HepG2 (cell line): ENCODE measurements around the gene NOS1. TPM values are rescaled to one million over a fixed set of nuclear protein-coding genes. Genes with fewer than 3 reads are reported as not detected.

Experiments
- ATAC-seq: fragments of 200-7000 bp; cut with Tn5 transposase; 3 replicates; pipeline ENCODE4 v1.9.1; 2020; ENCODE audit warnings: mild to moderate bottlenecking, moderate library complexity
- BruUV-seq: library from RNA; stranded (reverse); fragments of 400-500 nt; replicated peaks from 2 replicates; lab custom pipeline; 2021; lab: Mats Ljungman, UMichigan
- CTCF ChIA-PET: fragments of 300-600 bp; formaldehyde crosslinking; extraction: SDS; loops from one replicate; lab custom pipeline; 2021; ENCODE audit warnings: low total read pairs, inconsistent platforms, low intra/inter-chr PET ratio; lab: Yijun Ruan, JAX
- POLR2A ChIA-PET: fragments of 350-600 bp; sonication (Branson Sonifier 250); formaldehyde crosslinking; loops from one replicate; lab custom pipeline; 2020; ENCODE audit warnings: antibody characterized with exemption, inconsistent platforms; lab: Yijun Ruan, JAX
- DNase-seq: peaks from one replicate; pipeline ENCODE4 v3.0.0-alpha.2; 2015; ENCODE audit warnings: low spot score
- FAIRE-seq: peaks from 3 replicates; lab custom pipeline; 2011; peaks lifted over from hg19 to GRCh38; lab: Jason Lieb, UNC
- H2AFZ ChIP-seq: one replicate; pipeline ENCODE4 v1.6.1; 2011; ENCODE audit warnings: low read length, inconsistent platforms
- H3K27ac ChIP-seq: fragments of 300-600 bp; 3 replicates; pipeline ENCODE4 v1.8.0; 2011; ENCODE audit warnings: mixed run types, mild to moderate bottlenecking, mixed read lengths, low read length, inconsistent platforms; ENCODE audit not compliant: insufficient read depth; ENCODE audit errors: extremely low read length
- H3K27me3 ChIP-seq, 2 experiments: fragments of 200-600 bp in 1 of 2; 2 replicates in 1 of 2; 3 replicates in 1 of 2; pipeline versions ENCODE4 v1.6.0 to v1.8.0; 2011; ENCODE audit warnings: low read length in 2 of 2, mild to moderate bottlenecking in 2 of 2, moderate library complexity in 2 of 2, inconsistent platforms in 1 of 2; ENCODE audit not compliant: insufficient read depth in 2 of 2, control insufficient read depth in 1 of 2
- H3K36me3 ChIP-seq, 2 experiments: fragments of 200-600 bp in 1 of 2; replicated peaks in 1 of 2; 2 replicates in 1 of 2; 3 replicates in 1 of 2; pipeline versions ENCODE4 v1.5.1 to v1.8.0; 2011; ENCODE audit warnings: low read length in 2 of 2, inconsistent platforms in 1 of 2; ENCODE audit not compliant: insufficient read depth in 2 of 2, control insufficient read depth in 1 of 2
- H3K4me1 ChIP-seq: 2 replicates; pipeline ENCODE4 v1.5.1; 2012; ENCODE audit warnings: low read length, inconsistent platforms; ENCODE audit not compliant: insufficient read depth
- H3K4me2 ChIP-seq: 2 replicates; pipeline ENCODE4 v1.6.0; 2011; ENCODE audit warnings: low read depth, low read length, inconsistent platforms
- H3K4me3 ChIP-seq, 3 experiments: fragments of 200-600 bp in 1 of 3; sonication (generic), shearing (Covaris generic) in 1 of 3; replicated peaks in 1 of 3; 2 replicates each; pipeline ENCODE4 v1.5.1; 2011 to 2016; ENCODE audit warnings: low read length in 3 of 3, inconsistent platforms in 2 of 3, low read depth in 2 of 3, mild to moderate bottlenecking in 2 of 3, control low read depth in 1 of 3, mixed read lengths in 1 of 3; ENCODE audit not compliant: insufficient read depth in 1 of 3
- H3K79me2 ChIP-seq: one replicate; pipeline ENCODE4 v1.6.1; 2011; ENCODE audit warnings: low read length, inconsistent platforms; ENCODE audit not compliant: insufficient read depth
- H3K9ac ChIP-seq: 2 replicates; pipeline ENCODE4 v1.6.0; 2011; ENCODE audit warnings: mild to moderate bottlenecking, low read depth, low read length, inconsistent platforms; ENCODE audit not compliant: insufficient read depth
- H3K9me3 ChIP-seq: 2 replicates; pipeline ENCODE4 v1.5.1; 2012; ENCODE audit warnings: mild to moderate bottlenecking, low read length
- H4K20me1 ChIP-seq: 2 replicates; pipeline ENCODE4 v1.6.0; 2011; ENCODE audit warnings: inconsistent platforms, mild to moderate bottlenecking, low read length, moderate library complexity; ENCODE audit not compliant: insufficient read depth
- ZNF260 ChIP-seq: sonication (generic); formaldehyde crosslinking; IDR thresholded peaks from 2 replicates; pipeline ENCODE4 v1.4.0; 2020; ENCODE audit warnings: missing genetic modification reagents, low read depth, mild to moderate bottlenecking, borderline replicate concordance
- WGBS: methylation state at CpG from one replicate; pipeline ENCODE4 v1.1.6; 2017; ENCODE audit warnings: low lambda C conversion rate; 5-methylcytosine and 5-hydroxymethylcytosine counted together
- in situ Hi-C: cut with HindIII; loops from 2 replicates; pipeline ENCODE4 v1.10.0; 2017; ENCODE audit warnings: low pct_unique_long_range_greater_than_20kb; ENCODE audit not compliant: extremely low pct_ligation_motif_present
- intact Hi-C: fragments of 100-400 bp; cut with micrococcal nuclease; formaldehyde crosslinking; loops from one replicate; pipeline ENCODE4 v1.10.0; 2022; ENCODE audit not compliant: unreplicated experiment
- polyA plus RNA-seq, 8 experiments: library from polyadenylated mRNA; depleted of rRNA in 3 of 8; stranded (reverse) in 7 of 8; unstranded in 1 of 8; fragments of >200 nt; fragmentation: Illumina TruSeq in 4 of 8; extraction: Trizol in 4 of 8; gene quantifications; 2 replicates each; pipeline versions ENCODE4 v1.2.1 to v1.2.3, GENCODE V29; 2011 to 2016; ENCODE audit warnings: low read depth in 4 of 8, missing spikeins in 1 of 8, mixed read lengths in 1 of 8; ENCODE audit not compliant: insufficient read depth in 1 of 8
- total RNA-seq, 5 experiments: library from RNA; depleted of rRNA; stranded (reverse); fragments of >200 nt; fragmentation: Illumina TruSeq; extraction: Trizol; gene quantifications; 2 replicates each; pipeline ENCODE4 v1.2.3, GENCODE V29; 2016; ENCODE audit warnings: low read depth in 1 of 5
- TF ChIP-seq, protein P1 (sequence below): sonication (generic); formaldehyde crosslinking; IDR thresholded peaks from 2 replicates; pipeline ENCODE4 v1.4.0; 2020; ENCODE audit warnings: mild to moderate bottlenecking, missing genetic modification reagents
- TF ChIP-seq, protein P2 (sequence below): fragments of 450-650 bp; IDR thresholded peaks from 2 replicates; pipeline ENCODE4 v1.6.1; 2016

Gene NOS1
- total and polyA plus RNA-seq, 2 of the 13 experiments (the other 11 are each of a cell fraction or from before 2014, with no cell fraction given): not detected

DNA sequence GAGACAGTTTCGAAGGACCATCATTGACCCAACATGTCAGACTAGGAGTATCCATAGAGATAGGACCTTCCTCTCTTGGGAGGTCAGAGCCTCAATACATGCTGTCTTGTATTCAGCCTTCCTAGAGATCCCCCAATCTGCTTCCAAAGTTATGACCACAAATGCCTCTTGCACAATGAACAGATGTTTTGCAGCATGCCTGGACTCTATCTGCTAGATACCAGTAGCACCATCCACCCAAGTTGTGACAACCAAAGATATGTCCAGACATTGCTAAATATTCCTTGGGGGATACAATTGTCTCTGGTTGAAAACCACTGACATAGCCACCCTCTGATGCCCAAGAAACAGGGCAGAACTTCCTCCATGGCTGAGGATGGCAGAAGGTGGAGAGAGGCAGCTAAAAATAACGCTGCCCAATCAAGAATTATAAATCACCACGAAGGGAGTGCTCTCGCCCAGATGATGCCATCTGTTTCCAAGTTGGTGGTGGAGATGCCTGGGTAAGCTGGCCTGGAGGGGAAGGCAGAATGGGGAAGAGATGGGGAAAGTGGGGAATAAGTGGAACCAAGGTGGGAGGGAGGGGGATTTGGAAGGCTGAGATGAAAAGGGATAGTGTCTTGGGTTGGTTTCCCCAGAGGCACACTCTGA lies 42.9 kb upstream of the NOS1 start (continued):
- TF ChIP-seq, protein P1, sequence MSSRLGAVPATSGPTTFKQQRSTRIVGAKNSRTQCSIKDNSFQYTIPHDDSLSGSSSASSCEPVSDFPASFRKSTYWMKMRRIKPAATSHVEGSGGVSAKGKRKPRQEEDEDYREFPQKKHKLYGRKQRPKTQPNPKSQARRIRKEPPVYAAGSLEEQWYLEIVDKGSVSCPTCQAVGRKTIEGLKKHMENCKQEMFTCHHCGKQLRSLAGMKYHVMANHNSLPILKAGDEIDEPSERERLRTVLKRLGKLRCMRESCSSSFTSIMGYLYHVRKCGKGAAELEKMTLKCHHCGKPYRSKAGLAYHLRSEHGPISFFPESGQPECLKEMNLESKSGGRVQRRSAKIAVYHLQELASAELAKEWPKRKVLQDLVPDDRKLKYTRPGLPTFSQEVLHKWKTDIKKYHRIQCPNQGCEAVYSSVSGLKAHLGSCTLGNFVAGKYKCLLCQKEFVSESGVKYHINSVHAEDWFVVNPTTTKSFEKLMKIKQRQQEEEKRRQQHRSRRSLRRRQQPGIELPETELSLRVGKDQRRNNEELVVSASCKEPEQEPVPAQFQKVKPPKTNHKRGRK: no peak

DNA sequence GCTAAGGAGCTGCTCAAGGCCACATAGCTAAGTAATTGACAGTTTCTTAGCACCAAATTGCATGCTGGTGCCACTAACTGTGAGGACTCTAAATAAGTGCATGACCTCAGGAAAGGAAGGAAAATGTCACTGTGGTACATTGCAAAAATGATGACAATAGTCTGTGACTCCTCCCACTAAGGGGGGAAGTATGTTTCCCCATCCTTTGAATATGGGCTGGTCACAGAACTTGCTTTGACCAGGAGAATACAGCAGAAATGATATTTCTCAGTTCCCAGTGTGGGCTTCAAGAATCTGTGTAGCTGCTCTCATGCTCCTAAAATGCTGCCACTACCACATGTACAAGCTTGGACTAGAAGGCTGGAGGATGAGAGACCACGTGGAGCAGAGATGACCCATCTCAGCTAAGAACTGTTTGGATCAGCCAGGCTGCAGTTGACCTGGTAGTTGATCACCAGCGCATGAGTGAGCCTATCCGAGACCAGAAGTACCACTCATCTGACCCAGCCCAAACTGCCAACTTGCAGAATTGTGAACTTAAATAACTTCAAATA lies 42.2 kb upstream of the NOS1 start:
- Histone ChIP-seq H3K9me3 (no peaks in the 10 kb centered on the region), H3K79me2 (no peaks in the 10 kb centered on the region), H3K4me2 (no peak overlapping the region), H3K27me3 (no peaks in the 10 kb centered on the region), H3K9ac (no peak overlapping the region), H3K4me1 (no peaks in the 10 kb centered on the region), H3K27ac (no peak overlapping the region), H4K20me1 (no peaks in the 10 kb centered on the region), H3K4me3 (no peak overlapping the region), H3K36me3 (no peaks in the 10 kb centered on the region), H2AFZ (no peak overlapping the region)
- FAIRE-seq (no peak), DNase-seq (no peak), ATAC-seq (no peak)
- TF ChIP-seq ZNF260: no peak
- TF ChIP-seq, protein P2, sequence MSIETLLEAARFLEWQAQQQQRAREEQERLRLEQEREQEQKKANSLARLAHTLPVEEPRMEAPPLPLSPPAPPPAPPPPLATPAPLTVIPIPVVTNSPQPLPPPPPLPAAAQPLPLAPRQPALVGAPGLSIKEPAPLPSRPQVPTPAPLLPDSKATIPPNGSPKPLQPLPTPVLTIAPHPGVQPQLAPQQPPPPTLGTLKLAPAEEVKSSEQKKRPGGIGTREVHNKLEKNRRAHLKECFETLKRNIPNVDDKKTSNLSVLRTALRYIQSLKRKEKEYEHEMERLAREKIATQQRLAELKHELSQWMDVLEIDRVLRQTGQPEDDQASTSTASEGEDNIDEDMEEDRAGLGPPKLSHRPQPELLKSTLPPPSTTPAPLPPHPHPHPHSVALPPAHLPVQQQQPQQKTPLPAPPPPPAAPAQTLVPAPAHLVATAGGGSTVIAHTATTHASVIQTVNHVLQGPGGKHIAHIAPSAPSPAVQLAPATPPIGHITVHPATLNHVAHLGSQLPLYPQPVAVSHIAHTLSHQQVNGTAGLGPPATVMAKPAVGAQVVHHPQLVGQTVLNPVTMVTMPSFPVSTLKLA: peak; percentile 91
- in situ Hi-C loops (no loop called here), intact Hi-C loops (no loop called here)
- POLR2A ChIA-PET: no interaction called here
- WGBS: 20% methylated on average over 2 of the region's 3 CpGs
- no TSS peak for BruUV-seq
- CTCF ChIA-PET: no interaction called here
